ENCODE results near the gene PRCP.

The PRCP gene

DNA sequence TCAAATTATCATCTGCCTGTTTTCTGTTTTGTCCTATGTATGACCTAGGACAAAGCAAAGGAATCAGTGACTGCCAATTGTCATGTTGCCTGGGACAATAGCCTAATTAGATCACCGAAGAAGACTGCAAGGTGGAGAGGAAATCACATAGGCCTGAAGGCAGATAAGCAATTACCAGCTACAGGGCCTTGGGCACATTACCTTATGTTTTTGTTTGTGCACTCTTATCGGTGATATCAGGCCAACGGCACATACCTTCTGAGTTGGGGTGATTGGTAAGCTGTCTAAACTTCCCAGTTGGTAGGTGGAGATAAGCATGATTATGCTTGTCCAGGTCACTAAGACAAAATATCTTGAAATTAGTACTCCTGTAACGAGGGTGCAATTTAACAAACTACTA is 108.5 kb downstream of the PRCP start:
- H3K27ac ChIP-seq (ENCODE audit: insufficient read depth, low read length, poor library complexity, severe bottlenecking), result no peak overlapping the region

DNA sequence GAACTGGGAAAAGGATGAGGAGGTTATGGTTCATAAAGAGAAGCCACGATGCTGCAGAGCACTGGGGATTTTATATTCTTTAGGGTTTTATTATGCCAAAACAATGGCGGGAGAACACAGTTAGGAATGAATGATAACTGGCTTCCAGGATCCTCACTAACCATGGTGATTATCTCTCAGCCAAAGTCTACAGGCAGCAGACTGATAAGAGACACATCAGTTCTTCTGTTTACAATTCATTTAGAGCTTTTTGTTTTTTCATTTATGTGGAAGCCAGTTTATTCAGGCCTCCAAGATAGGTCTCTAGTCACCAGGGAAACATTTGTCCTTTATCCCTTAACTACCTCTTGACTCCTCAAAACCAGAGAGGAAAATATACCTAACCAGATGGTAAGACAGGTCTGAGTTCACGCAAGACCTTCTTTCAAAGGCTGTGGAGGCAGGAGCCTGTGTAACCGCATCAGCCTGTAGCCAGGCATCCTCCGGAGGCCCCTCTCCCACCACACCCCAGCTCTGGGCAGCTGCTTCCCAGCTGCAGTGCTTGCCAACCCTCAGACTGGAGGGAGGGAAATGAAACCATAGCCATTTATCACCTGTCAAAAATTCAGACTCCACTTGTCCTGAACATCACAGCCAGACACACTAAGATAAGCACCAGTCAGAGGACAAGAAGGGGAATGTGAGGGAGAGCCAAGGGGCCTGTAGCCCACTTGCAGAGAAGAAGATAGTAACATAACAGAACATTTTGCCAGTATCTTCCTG is 109.3 kb downstream of the PRCP start:
- Histone ChIP-seq H3K9me3 (ENCODE audit: control insufficient read depth, low read length) (no peaks in the 10 kb centered on the region), H3K27ac (ENCODE audit: insufficient read depth, low read length, poor library complexity, severe bottlenecking) (no peak overlapping the region), H3K36me3 (ENCODE audit: control insufficient read depth, insufficient read depth, low read length) (no peaks in the 10 kb centered on the region), H3K4me1 (ENCODE audit: control insufficient read depth, insufficient read depth, low read length, poor library complexity, severe bottlenecking) (no peaks in the 10 kb centered on the region), H3K27me3 (replicated peaks; ENCODE audit: control insufficient read depth, insufficient read depth, low read length, poor library complexity, severe bottlenecking) (no peaks in the 10 kb centered on the region), H3K4me3 (ENCODE audit: insufficient read depth, low read depth, low read length, poor library complexity, severe bottlenecking) (no peak overlapping the region)
- DNase-seq, result no peak

More for the DNA sequence above, 108.5 kb downstream of the PRCP start:
- Histone ChIP-seq H3K4me3 (ENCODE audit: insufficient read depth, low read depth, low read length, poor library complexity, severe bottlenecking) (no peak overlapping the region), H3K9me3 (ENCODE audit: control insufficient read depth, low read length) (no peaks in the 10 kb centered on the region), H3K27me3 (replicated peaks; ENCODE audit: control insufficient read depth, insufficient read depth, low read length, poor library complexity, severe bottlenecking) (no peaks in the 10 kb centered on the region), H3K4me1 (ENCODE audit: control insufficient read depth, insufficient read depth, low read length, poor library complexity, severe bottlenecking) (no peaks in the 10 kb centered on the region), H3K36me3 (ENCODE audit: control insufficient read depth, insufficient read depth, low read length) (no peaks in the 10 kb centered on the region)
- no peak for DNase-seq

DNA sequence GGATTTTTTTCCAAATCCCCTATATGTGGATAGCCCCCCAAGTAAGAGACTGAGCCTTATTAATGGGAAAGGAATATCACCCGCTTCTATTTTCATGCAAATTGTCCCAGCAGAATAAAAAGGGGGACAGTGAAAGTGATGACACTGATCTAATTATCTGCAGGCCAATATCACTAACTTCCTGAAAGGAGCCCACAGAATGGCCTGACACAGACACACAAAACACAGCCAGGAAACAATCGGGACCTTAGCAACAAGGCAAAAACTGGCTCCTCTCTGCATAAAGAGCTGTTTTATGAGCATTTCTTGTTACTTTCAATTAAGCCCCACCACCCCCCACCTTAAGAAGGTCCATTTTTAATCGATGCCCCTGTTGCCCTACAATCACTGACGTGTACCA is 112.2 kb downstream of the PRCP start:
- no peak overlapping the region for H3K27ac ChIP-seq (ENCODE audit: insufficient read depth, low read length, poor library complexity, severe bottlenecking)
- H3K36me3 ChIP-seq (ENCODE audit: control insufficient read depth, insufficient read depth, low read length), result no peaks in the 10 kb centered on the region
- no peak overlapping the region for H3K4me3 ChIP-seq (ENCODE audit: insufficient read depth, low read depth, low read length, poor library complexity, severe bottlenecking)
- no peak for DNase-seq
- H3K9me3 ChIP-seq (ENCODE audit: control insufficient read depth, low read length), result no peaks in the 10 kb centered on the region
- no peaks in the 10 kb centered on the region for H3K27me3 ChIP-seq (replicated peaks; ENCODE audit: control insufficient read depth, insufficient read depth, low read length, poor library complexity, severe bottlenecking)
- H3K4me1 ChIP-seq (ENCODE audit: control insufficient read depth, insufficient read depth, low read length, poor library complexity, severe bottlenecking), result no peaks in the 10 kb centered on the region

DNA sequence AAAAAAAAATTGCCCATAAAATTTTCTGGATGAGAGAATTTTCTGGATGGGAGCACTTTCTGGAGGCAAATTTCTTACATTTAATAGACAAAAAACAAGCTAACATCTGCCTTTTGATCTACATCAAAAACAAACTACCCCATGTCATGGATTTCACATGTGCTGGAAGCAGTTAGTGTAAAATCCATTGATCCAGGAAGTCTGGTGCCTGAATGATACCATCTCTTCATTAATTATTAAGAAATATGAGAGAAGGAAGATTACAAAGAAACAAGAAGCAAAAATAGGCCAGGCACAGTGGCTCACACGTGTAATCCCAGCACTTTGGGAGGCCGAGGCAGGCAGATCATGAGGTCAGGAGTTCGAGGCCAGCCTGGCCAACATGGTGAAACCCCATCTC is 113.4 kb downstream of the PRCP start:
- DNase-seq, result no peak
- Histone ChIP-seq H3K4me1 (ENCODE audit: control insufficient read depth, insufficient read depth, low read length, poor library complexity, severe bottlenecking) (no peaks in the 10 kb centered on the region), H3K36me3 (ENCODE audit: control insufficient read depth, insufficient read depth, low read length) (no peaks in the 10 kb centered on the region), H3K27me3 (replicated peaks; ENCODE audit: control insufficient read depth, insufficient read depth, low read length, poor library complexity, severe bottlenecking) (no peaks in the 10 kb centered on the region), H3K9me3 (ENCODE audit: control insufficient read depth, low read length) (no peaks in the 10 kb centered on the region), H3K4me3 (ENCODE audit: insufficient read depth, low read depth, low read length, poor library complexity, severe bottlenecking) (no peak overlapping the region), H3K27ac (ENCODE audit: insufficient read depth, low read length, poor library complexity, severe bottlenecking) (no peak overlapping the region)

DNA sequence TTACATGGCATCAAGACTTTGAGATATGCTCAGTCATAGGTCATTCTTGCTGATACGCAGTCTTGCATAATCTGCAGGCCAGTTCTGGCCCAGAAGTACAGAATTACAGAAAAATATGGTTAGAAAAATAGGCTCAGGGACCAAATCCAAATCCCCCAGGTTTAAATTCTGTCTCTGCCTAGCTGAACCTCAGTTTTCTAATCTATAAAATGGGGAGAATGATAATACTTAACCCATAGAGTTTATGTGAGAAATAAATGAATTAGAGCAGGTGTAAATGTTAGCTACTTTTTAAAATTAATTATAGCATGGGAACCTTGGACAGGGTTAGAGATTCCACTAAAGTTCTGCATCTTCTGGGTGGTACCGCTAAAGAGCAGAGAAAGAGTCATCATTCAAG is 114.2 kb downstream of the PRCP start:
- no peak for DNase-seq
- H3K4me1 ChIP-seq (ENCODE audit: control insufficient read depth, insufficient read depth, low read length, poor library complexity, severe bottlenecking), result no peaks in the 10 kb centered on the region
- H3K9me3 ChIP-seq (ENCODE audit: control insufficient read depth, low read length), result no peaks in the 10 kb centered on the region
- H3K27ac ChIP-seq (ENCODE audit: insufficient read depth, low read length, poor library complexity, severe bottlenecking), result no peak overlapping the region
- H3K36me3 ChIP-seq (ENCODE audit: control insufficient read depth, insufficient read depth, low read length), result no peaks in the 10 kb centered on the region
- H3K27me3 ChIP-seq (replicated peaks; ENCODE audit: control insufficient read depth, insufficient read depth, low read length, poor library complexity, severe bottlenecking), result no peaks in the 10 kb centered on the region
- H3K4me3 ChIP-seq (ENCODE audit: insufficient read depth, low read depth, low read length, poor library complexity, severe bottlenecking), result no peak overlapping the region

DNA sequence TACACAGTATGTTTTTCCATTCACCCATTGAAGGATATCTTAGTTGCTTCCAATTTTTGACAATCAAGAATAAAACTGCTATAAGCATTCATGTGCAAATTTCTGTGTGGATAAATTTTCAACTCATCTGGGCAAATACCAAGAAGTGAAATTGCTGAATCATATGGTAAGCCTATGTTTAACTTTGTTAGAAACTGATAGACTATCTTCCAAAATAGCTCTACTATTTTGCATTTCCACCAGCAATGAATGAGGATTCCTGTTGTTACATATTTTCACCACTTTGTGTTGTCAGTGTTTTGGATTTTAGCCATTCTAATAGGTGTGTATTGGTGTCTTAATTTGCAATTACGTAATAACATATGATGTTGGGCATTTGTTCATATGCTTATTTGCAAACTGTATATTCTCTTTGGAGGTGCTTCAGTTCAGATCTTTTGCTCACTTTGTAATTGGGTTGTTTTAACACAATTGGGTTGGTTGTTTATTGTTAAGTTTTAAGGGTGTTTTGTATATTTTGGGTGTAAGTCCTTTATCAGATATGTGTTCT is 117.3 kb downstream of the PRCP start:
- no peak for DNase-seq
- H3K27ac ChIP-seq (ENCODE audit: insufficient read depth, low read length, poor library complexity, severe bottlenecking), result no peak overlapping the region
- no peak overlapping the region for H3K4me3 ChIP-seq (ENCODE audit: insufficient read depth, low read depth, low read length, poor library complexity, severe bottlenecking)
- no peaks in the 10 kb centered on the region for H3K4me1 ChIP-seq (ENCODE audit: control insufficient read depth, insufficient read depth, low read length, poor library complexity, severe bottlenecking)
- H3K9me3 ChIP-seq (ENCODE audit: control insufficient read depth, low read length), result no peaks in the 10 kb centered on the region
- H3K27me3 ChIP-seq (replicated peaks; ENCODE audit: control insufficient read depth, insufficient read depth, low read length, poor library complexity, severe bottlenecking), result no peaks in the 10 kb centered on the region
- no peaks in the 10 kb centered on the region for H3K36me3 ChIP-seq (ENCODE audit: control insufficient read depth, insufficient read depth, low read length)

DNA sequence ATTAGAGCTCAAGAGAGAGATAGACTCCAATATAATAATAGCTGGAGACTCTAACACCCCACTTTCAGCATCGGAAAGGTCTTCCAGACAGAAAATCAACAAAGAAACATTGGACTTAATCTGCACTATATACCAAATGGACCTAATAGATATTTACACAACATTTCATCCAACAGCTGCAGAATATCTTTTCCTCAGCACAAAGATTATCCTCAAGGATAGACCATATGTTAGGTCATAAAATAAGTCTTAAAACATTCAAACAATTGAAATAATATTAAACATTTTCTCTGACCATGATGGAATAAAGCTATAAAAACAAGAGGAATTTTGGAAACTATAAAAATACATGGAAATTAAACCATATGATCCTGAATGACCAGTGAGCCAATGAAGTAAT is 121.5 kb downstream of the PRCP start:
- H3K36me3 ChIP-seq (ENCODE audit: control insufficient read depth, insufficient read depth, low read length), result no peaks in the 10 kb centered on the region
- no peak overlapping the region for H3K4me3 ChIP-seq (ENCODE audit: insufficient read depth, low read depth, low read length, poor library complexity, severe bottlenecking)
- H3K9me3 ChIP-seq (ENCODE audit: control insufficient read depth, low read length), result no peaks in the 10 kb centered on the region
- no peaks in the 10 kb centered on the region for H3K4me1 ChIP-seq (ENCODE audit: control insufficient read depth, insufficient read depth, low read length, poor library complexity, severe bottlenecking)
- DNase-seq, result no peak
- H3K27me3 ChIP-seq (replicated peaks; ENCODE audit: control insufficient read depth, insufficient read depth, low read length, poor library complexity, severe bottlenecking), result no peaks in the 10 kb centered on the region
- H3K27ac ChIP-seq (ENCODE audit: insufficient read depth, low read length, poor library complexity, severe bottlenecking), result no peak overlapping the region

DNA sequence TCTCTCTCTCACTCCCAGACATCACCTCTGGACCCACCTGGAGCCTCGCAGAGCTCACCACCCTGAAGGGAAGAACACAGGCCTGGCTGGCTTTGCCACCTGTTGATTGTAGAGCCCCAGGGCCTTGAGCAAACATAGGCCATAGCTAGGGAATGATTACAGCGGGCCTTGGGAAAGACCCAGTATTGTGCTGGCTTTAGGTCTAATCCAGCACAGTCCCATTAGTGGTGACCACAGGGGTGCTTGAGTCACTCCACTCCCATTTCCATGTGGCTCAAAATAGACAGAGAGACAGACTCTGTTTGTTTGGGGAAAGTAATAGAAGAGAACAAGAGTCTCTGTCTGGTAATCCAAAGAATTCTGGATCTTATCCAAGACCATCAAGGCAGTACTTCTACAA is 123.9 kb downstream of the PRCP start:
- no peaks in the 10 kb centered on the region for H3K36me3 ChIP-seq (ENCODE audit: control insufficient read depth, insufficient read depth, low read length)
- H3K9me3 ChIP-seq (ENCODE audit: control insufficient read depth, low read length), result no peaks in the 10 kb centered on the region
- H3K4me3 ChIP-seq (ENCODE audit: insufficient read depth, low read depth, low read length, poor library complexity, severe bottlenecking), result no peak overlapping the region
- no peaks in the 10 kb centered on the region for H3K4me1 ChIP-seq (ENCODE audit: control insufficient read depth, insufficient read depth, low read length, poor library complexity, severe bottlenecking)
- DNase-seq, result no peak
- no peak overlapping the region for H3K27ac ChIP-seq (ENCODE audit: insufficient read depth, low read length, poor library complexity, severe bottlenecking)
- no peaks in the 10 kb centered on the region for H3K27me3 ChIP-seq (replicated peaks; ENCODE audit: control insufficient read depth, insufficient read depth, low read length, poor library complexity, severe bottlenecking)

DNA sequence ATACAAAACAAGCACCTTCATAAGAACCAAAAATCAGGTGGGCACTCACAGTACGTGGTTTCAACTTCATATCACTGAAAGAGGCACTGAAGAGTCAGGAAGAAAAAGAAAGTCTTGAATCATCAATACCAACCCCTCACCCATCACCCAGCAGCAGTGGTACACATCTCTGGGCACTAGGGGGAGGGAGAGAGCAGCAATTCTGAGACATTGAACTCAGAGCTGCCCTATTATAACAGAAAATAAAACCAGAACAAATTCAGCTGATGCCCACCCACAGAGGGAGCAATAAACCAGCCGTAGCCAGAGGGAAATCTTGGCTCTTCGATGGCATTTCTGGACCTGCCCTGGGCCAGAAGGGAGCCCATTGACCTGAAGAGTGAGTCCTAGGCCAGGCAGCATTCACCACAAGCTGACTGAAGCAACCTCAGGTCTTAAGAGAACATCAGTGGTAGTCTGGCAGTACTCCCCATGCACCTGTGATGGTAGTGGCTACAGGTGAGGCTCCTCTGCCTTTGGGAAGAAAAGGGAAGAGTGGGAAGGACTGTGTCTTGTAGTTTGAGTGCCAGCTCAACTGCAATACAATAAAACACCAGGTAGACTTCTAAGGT is 124.4 kb downstream of the PRCP start:
- Histone ChIP-seq H3K9me3 (ENCODE audit: control insufficient read depth, low read length) (no peaks in the 10 kb centered on the region), H3K4me1 (ENCODE audit: control insufficient read depth, insufficient read depth, low read length, poor library complexity, severe bottlenecking) (no peaks in the 10 kb centered on the region), H3K27ac (ENCODE audit: insufficient read depth, low read length, poor library complexity, severe bottlenecking) (no peak overlapping the region), H3K27me3 (replicated peaks; ENCODE audit: control insufficient read depth, insufficient read depth, low read length, poor library complexity, severe bottlenecking) (no peaks in the 10 kb centered on the region), H3K36me3 (ENCODE audit: control insufficient read depth, insufficient read depth, low read length) (no peaks in the 10 kb centered on the region), H3K4me3 (ENCODE audit: insufficient read depth, low read depth, low read length, poor library complexity, severe bottlenecking) (no peak overlapping the region)
- DNase-seq, result no peak

DNA sequence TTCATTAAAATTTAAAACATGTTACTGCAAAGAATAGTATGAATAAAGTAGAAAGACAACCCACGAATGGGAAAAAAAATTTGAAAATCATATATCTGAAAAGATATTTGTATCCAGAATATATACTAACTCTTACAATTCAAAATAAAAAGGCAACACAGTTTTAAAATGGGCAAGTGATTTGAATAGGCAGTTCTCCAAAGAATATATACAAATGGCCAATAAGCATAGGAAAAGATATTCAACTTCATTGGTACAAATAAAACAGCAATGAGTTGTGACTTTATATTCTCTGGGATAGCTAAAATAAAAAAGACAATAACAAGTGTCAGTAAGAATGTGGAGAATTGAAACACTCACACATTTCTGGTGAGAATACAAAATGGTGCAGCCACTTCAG is 125.0 kb downstream of the PRCP start:
- no peak for DNase-seq
- Histone ChIP-seq H3K27ac (ENCODE audit: insufficient read depth, low read length, poor library complexity, severe bottlenecking) (no peak overlapping the region), H3K4me1 (ENCODE audit: control insufficient read depth, insufficient read depth, low read length, poor library complexity, severe bottlenecking) (no peaks in the 10 kb centered on the region), H3K27me3 (replicated peaks; ENCODE audit: control insufficient read depth, insufficient read depth, low read length, poor library complexity, severe bottlenecking) (no peaks in the 10 kb centered on the region), H3K36me3 (ENCODE audit: control insufficient read depth, insufficient read depth, low read length) (no peaks in the 10 kb centered on the region), H3K9me3 (ENCODE audit: control insufficient read depth, low read length) (no peaks in the 10 kb centered on the region), H3K4me3 (ENCODE audit: insufficient read depth, low read depth, low read length, poor library complexity, severe bottlenecking) (no peak overlapping the region)

Measured in effector memory CD4-positive, alpha-beta T cell (primary cell).